Stimulated activated CD4-positive, alpha-beta T cell treated with anti-CD3 and anti-CD28 coated beads, Interleukin-1b, Interleukin-23, amount 100 ng/mL, for 1 hour (primary cell): ENCODE measurements around the gene ITGA3.

ENCODE experiments used
- DNase-seq, 2 donors: peaks; one replicate each; pipeline ENCODE4 v3.0.0-alpha.2; 2020; ENCODE audit warnings: low read depth in 2 of 2

The ITGA3 gene

GRCh38 chr17:50128441-50129352 is 72.8 kb downstream of the ITGA3 start:
- DNase-seq: no peak

GRCh38 chr17:50129353-50129727 is 73.4 kb downstream of the ITGA3 start:
- DNase-seq: no peak

- DNase-seq: no peak
Observed at GRCh38 chr17:50129728-50130558, 74.0 kb downstream of the ITGA3 start, which contains the start of gene SAMD14. SAMD14 (minus strand) TSS chr17:50130160; CDS start chr17:50124959, 5,201 bp downstream.

- no peak for DNase-seq
Observed at GRCh38 chr17:50130559-50131305, 74.8 kb downstream of the ITGA3 start.

GRCh38 chr17:50132104-50132794 is 76.3 kb downstream of the ITGA3 start:
- DNase-seq: no peak

- DNase-seq: no peak
Observed at GRCh38 chr17:50133028-50133768, 77.3 kb downstream of the ITGA3 start.

- DNase-seq: no peak
Observed at GRCh38 chr17:50133769-50134099, 77.8 kb downstream of the ITGA3 start.

GRCh38 chr17:50134206-50135110 is 78.5 kb downstream of the ITGA3 start:
- DNase-seq: no peak

- no peak for DNase-seq
Observed at GRCh38 chr17:50135316-50136095, 79.6 kb downstream of the ITGA3 start.

GRCh38 chr17:50136096-50136687 is 80.3 kb downstream of the ITGA3 start:
- DNase-seq: no peak

GRCh38 chr17:50137042-50137441 is 81.1 kb downstream of the ITGA3 start:
- no peak for DNase-seq

- no peak for DNase-seq
Observed at GRCh38 chr17:50139185-50139783, 83.4 kb downstream of the ITGA3 start.
